AG04449 (cell line): Measurements from ENCODE around the gene SUPT6H.

Experiments used
- CTCF ChIA-PET: fragments of 350-600 bp; formaldehyde crosslinking; extraction: SDS; loops from one replicate; lab custom pipeline; 2021; ENCODE audit warnings: antibody characterized with exemption; lab: Yijun Ruan, JAX
- POLR2A ChIA-PET: fragments of 400-600, 350-600 bp; formaldehyde crosslinking; extraction: SDS; loops from one replicate; lab custom pipeline; 2020; ENCODE audit warnings: antibody characterized with exemption, inconsistent platforms; lab: Yijun Ruan, JAX
- DNase-seq: peaks from one replicate; pipeline ENCODE4 v3.0.0-alpha.2; 2010; ENCODE audit warnings: low read depth, low spot score
- H3K4me3 ChIP-seq: 2 replicates; pipeline ENCODE4 v1.5.1; 2011; ENCODE audit warnings: low read depth, mild to moderate bottlenecking, control low read depth, low read length
- CTCF ChIP-seq: IDR thresholded peaks from one replicate; pipeline ENCODE4 v1.5.1; 2011; ENCODE audit warnings: mild to moderate bottlenecking, moderate library complexity, low read length, control low read depth, inconsistent platforms; ENCODE audit not compliant: insufficient read depth; ENCODE audit errors: missing control alignments

The SUPT6H gene

DNA sequence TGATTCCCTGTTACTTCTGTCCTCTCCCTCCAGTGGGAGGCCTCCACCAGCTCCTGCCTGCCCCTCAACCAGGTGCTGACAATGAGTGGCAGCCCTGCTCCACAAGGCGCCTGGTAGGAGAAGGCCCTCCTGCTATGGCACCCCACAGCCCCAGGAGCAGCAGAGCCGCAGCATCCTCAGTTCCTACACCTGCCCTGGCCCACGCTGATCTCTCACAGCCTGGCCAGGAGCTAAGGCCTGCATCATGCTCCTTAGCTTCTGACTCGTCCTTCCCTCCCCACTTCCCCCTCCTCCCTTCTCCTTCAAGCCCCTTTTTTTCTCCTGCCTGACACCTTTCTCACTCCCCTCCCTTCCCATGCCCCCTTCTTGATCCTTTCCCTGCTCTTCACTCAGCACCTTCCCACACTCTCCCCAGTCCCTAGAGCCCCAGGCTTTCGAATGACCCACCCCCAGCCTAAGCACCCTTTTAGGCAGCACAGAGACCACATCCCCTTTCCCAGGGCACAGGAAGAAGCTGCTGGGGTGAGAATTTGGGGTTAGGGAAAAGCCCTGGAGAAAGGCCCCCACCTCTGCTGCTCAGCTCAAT, 43.2 kb downstream of the SUPT6H start:
- DNase-seq: no peak
- CTCF ChIA-PET: interaction anchor here (1.5 kb wide), 1 partner anchor 14 kb away, joined by 3 read pairs; no protein-coding TSS in a partner anchor
- POLR2A ChIA-PET: no interaction called here

GRCh38 chr17:28705728-28706334, 43.8 kb downstream of the SUPT6H start:
- TF ChIP-seq CTCF: no peak
- no peak for DNase-seq
- no peak overlapping the region for H3K4me3 ChIP-seq
- ChIA-PET POLR2A (no interaction called here), CTCF (interaction anchor here (1.5 kb wide), 1 partner anchor 15 kb away, joined by 3 read pairs; no protein-coding TSS in a partner anchor)

More for the DNA sequence above, 43.2 kb downstream of the SUPT6H start:
- no peak for TF ChIP-seq CTCF
- H3K4me3 ChIP-seq: no peak overlapping the region

GRCh38 chr17:28706471-28707338, 44.7 kb downstream of the SUPT6H start:
- no peak overlapping the region for H3K4me3 ChIP-seq
- TF ChIP-seq CTCF: no peak
- ChIA-PET CTCF (interaction anchor here (1.5 kb wide), 1 partner anchor 16 kb away, joined by 3 read pairs; no protein-coding TSS in a partner anchor), POLR2A (interaction anchor here (0.9 to 1.2 kb wide), 2 partner anchors 11 to 12 kb away, joined by 3 read pairs; no protein-coding TSS in a partner anchor)
- DNase-seq: no peak

- ChIA-PET POLR2A (interaction anchor here (0.9 to 1.2 kb wide), 2 partner anchors 12 to 13 kb away, joined by 3 read pairs; no protein-coding TSS in a partner anchor), CTCF (no interaction called here)
- H3K4me3 ChIP-seq: no peak overlapping the region
- no peak for DNase-seq
- no peak for TF ChIP-seq CTCF
Observed at GRCh38 chr17:28707339-28707720, 45.3 kb downstream of the SUPT6H start.

GRCh38 chr17:28710861-28711722, 49.1 kb downstream of the SUPT6H start:
- no peak for TF ChIP-seq CTCF
- ChIA-PET CTCF (interaction anchor here (1.0 to 2.3 kb wide), 4 partner anchors 10 to 64 kb away, joined by 3 to 11 read pairs (median 8); partner anchors contain the start of gene TLCD1), POLR2A (interaction anchor here (0.6 to 2.4 kb wide), 7 partner anchors 8 to 41 kb away, joined by 3 to 30 read pairs (median 6); partner anchors contain the start of gene RPL23A)
- no peak for DNase-seq
- peak overlapping the region; percentile 65 for H3K4me3 ChIP-seq
